ENCODE measurements around the gene RNF215.
A peak's percentile ranks its signal among the peaks of the same experiment; 100 is the strongest.

GRCh38 chr22:30423301-30423958, 36.2 kb upstream of the RNF215 start:
- TF ChIP-seq CTCF (IDR thresholded peaks at IDR 0.05): peak in 1 of 6 experiments; percentile 8
- peak; percentile 85 to 87 for TF ChIP-seq POLR2A (IDR thresholded peaks at IDR 0.05)
